ENCODE results near the gene VCL. TPM values are rescaled to one million over a fixed set of nuclear protein-coding genes. Genes with fewer than 3 reads are reported as not detected.

VCL gene
- total and polyA plus RNA-seq, 9 of the 15 experiments (the other 6 are each of a cell fraction or from before 2014, with no cell fraction given), result 29.8 to 186 (median 76.4) TPM

DNA sequence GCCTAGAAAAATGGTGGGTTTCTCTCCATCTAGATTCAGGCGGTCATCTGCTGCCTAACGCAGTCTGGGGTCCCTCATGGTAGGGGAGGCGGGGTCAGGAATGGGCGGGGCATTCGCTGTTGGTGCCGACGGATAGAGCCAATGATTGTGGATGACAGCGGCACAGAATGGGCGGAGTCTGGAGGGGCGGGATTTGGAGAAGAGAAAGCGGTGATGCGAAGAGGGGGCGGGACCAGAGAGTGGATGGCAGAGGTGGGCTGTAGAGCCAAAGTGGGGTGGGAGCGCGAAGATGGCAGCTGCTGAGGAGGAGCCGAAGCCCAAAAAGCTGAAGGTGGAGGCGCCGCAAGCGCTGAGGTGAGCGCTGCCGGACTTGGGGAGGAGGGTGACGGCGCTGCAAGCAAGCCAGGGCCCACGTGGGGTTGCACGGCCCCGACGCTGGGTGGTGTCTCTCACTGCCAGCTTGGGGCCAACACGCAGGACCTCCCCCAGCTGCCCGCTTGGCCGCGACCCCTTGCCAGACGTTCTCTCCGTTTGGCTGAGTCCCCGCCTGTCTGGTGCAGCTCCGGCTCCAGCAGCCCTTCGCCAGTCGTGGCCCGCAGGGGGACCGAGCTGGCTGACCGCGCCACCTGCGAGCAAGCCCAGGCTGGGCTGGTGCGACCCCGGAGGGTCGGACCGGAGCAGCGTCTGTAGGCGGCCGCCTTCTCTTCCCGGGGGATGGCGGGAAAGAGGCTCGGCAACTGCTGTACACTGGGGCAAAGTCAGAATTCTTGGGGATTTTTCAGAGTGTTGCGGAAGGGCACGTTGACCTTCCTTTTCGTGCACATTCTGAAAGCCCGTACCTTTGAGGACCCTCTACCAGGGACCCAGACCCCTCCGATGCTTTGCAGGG is 153.3 kb downstream of the VCL start, which contains the start of gene ADK (continued):
- TF ChIP-seq ZBTB7A (IDR thresholded peaks at IDR 0.05; ENCODE audit: borderline replicate concordance, control insufficient read depth, low read depth, low read length) (peak; percentile 98), EZH2 (IDR thresholded peaks at IDR 0.05; ENCODE audit: borderline replicate concordance, low read depth, low read length) (no peak), HLTF (IDR thresholded peaks at IDR 0.05) (peak; percentile 83; the same call in 1 of the 2 replicates), POLR2A (conservative IDR thresholded peaks at IDR 0.05) (peak; percentile 87), RBBP5 (IDR thresholded peaks at IDR 0.05; ENCODE audit: borderline replicate concordance, insufficient read depth, low read length, poor library complexity, severe bottlenecking) (peak; percentile 99), CBFB (CRISPR knock-in tag; IDR thresholded peaks at IDR 0.05) (peak; percentile 88), CHD1 (IDR thresholded peaks at IDR 0.05; ENCODE audit: low read length) (peak; percentile 91)
- TF ChIP-seq, protein P1, sequence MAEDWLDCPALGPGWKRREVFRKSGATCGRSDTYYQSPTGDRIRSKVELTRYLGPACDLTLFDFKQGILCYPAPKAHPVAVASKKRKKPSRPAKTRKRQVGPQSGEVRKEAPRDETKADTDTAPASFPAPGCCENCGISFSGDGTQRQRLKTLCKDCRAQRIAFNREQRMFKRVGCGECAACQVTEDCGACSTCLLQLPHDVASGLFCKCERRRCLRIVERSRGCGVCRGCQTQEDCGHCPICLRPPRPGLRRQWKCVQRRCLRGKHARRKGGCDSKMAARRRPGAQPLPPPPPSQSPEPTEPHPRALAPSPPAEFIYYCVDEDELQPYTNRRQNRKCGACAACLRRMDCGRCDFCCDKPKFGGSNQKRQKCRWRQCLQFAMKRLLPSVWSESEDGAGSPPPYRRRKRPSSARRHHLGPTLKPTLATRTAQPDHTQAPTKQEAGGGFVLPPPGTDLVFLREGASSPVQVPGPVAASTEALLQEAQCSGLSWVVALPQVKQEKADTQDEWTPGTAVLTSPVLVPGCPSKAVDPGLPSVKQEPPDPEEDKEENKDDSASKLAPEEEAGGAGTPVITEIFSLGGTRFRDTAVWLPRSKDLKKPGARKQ (CRISPR knock-in tag; IDR thresholded peaks at IDR 0.05), result no peak
- TF ChIP-seq, protein P2, sequence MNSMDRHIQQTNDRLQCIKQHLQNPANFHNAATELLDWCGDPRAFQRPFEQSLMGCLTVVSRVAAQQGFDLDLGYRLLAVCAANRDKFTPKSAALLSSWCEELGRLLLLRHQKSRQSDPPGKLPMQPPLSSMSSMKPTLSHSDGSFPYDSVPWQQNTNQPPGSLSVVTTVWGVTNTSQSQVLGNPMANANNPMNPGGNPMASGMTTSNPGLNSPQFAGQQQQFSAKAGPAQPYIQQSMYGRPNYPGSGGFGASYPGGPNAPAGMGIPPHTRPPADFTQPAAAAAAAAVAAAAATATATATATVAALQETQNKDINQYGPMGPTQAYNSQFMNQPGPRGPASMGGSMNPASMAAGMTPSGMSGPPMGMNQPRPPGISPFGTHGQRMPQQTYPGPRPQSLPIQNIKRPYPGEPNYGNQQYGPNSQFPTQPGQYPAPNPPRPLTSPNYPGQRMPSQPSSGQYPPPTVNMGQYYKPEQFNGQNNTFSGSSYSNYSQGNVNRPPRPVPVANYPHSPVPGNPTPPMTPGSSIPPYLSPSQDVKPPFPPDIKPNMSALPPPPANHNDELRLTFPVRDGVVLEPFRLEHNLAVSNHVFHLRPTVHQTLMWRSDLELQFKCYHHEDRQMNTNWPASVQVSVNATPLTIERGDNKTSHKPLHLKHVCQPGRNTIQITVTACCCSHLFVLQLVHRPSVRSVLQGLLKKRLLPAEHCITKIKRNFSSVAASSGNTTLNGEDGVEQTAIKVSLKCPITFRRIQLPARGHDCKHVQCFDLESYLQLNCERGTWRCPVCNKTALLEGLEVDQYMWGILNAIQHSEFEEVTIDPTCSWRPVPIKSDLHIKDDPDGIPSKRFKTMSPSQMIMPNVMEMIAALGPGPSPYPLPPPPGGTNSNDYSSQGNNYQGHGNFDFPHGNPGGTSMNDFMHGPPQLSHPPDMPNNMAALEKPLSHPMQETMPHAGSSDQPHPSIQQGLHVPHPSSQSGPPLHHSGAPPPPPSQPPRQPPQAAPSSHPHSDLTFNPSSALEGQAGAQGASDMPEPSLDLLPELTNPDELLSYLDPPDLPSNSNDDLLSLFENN (IDR thresholded peaks at IDR 0.05; ENCODE audit: low read depth in 2 of 2, low read length in 2 of 2), result no peak
- TF ChIP-seq, protein P3, sequence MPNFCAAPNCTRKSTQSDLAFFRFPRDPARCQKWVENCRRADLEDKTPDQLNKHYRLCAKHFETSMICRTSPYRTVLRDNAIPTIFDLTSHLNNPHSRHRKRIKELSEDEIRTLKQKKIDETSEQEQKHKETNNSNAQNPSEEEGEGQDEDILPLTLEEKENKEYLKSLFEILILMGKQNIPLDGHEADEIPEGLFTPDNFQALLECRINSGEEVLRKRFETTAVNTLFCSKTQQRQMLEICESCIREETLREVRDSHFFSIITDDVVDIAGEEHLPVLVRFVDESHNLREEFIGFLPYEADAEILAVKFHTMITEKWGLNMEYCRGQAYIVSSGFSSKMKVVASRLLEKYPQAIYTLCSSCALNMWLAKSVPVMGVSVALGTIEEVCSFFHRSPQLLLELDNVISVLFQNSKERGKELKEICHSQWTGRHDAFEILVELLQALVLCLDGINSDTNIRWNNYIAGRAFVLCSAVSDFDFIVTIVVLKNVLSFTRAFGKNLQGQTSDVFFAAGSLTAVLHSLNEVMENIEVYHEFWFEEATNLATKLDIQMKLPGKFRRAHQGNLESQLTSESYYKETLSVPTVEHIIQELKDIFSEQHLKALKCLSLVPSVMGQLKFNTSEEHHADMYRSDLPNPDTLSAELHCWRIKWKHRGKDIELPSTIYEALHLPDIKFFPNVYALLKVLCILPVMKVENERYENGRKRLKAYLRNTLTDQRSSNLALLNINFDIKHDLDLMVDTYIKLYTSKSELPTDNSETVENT (CRISPR knock-in tag; IDR thresholded peaks at IDR 0.05), result peak; percentile 95
- TF ChIP-seq, protein P4, sequence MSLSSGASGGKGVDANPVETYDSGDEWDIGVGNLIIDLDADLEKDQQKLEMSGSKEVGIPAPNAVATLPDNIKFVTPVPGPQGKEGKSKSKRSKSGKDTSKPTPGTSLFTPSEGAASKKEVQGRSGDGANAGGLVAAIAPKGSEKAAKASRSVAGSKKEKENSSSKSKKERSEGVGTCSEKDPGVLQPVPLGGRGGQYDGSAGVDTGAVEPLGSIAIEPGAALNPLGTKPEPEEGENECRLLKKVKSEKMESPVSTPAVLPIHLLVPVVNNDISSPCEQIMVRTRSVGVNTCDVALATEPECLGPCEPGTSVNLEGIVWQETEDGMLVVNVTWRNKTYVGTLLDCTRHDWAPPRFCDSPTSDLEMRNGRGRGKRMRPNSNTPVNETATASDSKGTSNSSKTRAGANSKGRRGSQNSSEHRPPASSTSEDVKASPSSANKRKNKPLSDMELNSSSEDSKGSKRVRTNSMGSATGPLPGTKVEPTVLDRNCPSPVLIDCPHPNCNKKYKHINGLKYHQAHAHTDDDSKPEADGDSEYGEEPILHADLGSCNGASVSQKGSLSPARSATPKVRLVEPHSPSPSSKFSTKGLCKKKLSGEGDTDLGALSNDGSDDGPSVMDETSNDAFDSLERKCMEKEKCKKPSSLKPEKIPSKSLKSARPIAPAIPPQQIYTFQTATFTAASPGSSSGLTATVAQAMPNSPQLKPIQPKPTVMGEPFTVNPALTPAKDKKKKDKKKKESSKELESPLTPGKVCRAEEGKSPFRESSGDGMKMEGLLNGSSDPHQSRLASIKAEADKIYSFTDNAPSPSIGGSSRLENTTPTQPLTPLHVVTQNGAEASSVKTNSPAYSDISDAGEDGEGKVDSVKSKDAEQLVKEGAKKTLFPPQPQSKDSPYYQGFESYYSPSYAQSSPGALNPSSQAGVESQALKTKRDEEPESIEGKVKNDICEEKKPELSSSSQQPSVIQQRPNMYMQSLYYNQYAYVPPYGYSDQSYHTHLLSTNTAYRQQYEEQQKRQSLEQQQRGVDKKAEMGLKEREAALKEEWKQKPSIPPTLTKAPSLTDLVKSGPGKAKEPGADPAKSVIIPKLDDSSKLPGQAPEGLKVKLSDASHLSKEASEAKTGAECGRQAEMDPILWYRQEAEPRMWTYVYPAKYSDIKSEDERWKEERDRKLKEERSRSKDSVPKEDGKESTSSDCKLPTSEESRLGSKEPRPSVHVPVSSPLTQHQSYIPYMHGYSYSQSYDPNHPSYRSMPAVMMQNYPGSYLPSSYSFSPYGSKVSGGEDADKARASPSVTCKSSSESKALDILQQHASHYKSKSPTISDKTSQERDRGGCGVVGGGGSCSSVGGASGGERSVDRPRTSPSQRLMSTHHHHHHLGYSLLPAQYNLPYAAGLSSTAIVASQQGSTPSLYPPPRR (CRISPR knock-in tag; IDR thresholded peaks at IDR 0.05; ENCODE audit: borderline replicate concordance), result peak; percentile 73; the same call in 1 of the 2 replicates

Measured in K562 (cell line).